ENCODE results near the gene ANKRD45.
A peak's percentile ranks its signal among the peaks of the same experiment; 100 is the strongest.
"Not testable (repeated sequence)": the region's sequence is repeated elsewhere in the genome, so short reads cannot be mapped to it uniquely, and the experiment has no call there.

ANKRD45 gene

DNA sequence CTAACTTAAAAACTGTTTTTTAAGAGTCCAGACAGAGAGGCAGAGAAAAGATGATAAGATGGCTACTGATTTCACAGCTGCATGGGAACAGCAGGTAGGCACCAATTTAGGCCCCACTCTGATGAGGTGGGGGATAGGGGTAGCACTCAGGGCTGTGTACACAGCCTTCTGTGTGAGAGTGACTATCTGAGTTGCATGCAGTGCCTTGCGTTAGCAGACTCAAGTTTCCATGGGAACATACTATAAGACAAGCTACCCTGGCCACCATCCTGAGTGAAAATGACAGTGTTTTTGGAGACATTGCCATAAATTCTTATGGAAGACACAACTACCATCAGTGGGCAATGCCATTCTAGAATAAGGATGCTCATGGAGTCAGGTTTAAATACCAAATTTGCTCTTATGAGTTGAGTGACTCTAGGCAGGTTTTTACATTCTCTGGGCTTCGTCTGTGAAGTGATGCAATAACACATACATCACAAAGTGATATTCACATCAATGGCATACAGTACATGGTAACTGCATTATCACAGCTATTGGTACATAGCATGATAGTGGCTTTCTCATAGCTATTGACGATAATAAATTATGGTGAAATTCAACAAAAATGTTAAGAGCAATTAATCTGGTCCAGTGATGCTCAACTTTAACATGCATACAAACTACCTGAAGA, 97.3 kb downstream of the ANKRD45 start:
- DNase-seq (ENCODE audit: low read depth in 2 of 2): no peak

DNA sequence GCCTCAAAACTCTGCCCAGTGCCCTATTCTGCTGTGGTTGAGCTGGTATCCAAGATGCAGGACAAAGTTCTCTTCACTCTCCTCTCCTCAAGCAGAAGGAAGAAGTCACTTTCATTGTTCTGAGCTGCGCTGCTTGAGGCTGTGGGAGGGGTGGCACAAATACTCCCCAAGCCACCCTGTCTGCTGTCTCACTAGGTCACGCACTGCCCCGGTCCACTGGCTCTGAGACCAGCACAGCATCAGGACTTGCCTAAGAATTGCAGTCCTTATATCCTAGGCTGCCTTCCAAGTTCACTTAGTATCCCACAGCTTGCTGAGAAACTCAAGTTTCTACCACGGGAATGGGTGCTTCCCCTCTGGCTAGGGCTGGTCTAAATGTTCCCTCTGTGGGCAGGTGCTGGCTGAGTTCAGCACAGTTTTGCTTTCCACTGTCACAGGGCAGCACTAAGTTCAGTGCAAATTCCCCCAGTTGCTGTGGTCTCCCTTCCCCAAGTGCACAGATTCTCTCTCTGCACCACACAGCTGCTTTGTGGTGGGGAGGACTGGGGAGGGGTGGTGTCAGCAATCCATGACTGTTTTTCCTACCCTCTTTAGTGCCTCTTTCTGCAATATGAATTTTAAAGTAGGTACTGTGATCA, 99.2 kb downstream of the ANKRD45 start:
- DNase-seq (ENCODE audit: low read depth in 2 of 2): peak in 1 of 2 donors; percentile 18

DNA sequence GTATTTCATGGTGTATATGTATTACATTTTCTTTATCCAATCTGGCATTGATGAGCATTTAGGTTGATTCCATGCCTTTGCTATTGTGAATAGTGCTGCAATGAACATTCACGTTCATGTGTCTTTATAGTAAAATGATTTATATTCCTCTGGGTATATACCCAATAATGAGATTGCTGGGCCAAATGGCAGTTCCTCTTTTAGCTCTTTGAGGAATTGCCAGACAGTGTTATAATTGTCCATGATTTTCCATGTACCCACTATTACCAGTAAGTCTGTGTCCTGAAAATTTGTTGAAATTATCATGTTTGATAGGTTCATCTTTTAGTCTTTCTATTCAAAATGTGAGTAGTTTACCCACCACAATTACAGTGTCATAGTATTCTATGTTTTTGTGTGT, 101.2 kb downstream of the ANKRD45 start:
- no peak for DNase-seq (ENCODE audit: low read depth in 2 of 2)

DNA sequence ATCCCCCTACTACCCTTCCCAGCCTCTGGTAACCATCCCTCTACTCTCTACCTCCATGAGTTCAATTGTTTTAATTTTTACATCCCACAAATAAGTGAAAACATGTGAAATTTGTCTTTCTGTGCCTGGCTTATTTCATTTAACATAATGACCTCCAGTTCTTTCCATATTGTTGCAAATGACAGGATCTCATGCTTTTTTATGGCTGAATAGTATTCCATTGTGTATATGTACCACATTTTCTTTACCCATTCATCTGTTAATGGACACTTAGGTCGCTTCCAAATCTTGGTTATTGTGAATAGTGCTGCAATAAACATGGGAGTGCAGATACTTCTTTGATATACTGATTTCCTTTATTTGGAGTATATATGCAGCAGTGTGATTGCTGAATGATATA, 105.8 kb downstream of the ANKRD45 start:
- not testable (repeated sequence) for DNase-seq (ENCODE audit: low read depth in 2 of 2)

DNA sequence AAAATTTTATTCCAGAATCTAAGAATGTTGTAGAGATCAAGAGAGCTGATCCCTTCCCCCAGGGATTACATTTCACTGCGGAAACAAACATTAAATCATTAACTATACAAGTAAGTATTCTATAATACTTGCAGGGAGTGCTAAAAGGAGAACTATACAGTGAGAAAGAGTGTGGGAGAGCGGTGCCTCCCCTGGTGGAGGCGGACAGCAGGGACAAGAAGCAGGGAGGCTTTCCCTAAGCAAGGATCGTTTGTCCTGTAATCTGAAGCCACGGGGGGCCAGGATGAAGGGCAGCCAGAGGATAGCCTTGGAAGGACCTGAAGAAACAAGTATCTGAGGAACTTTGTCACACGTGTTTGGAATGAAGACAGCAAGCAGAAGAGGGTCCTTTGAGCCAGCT, 106.8 kb downstream of the ANKRD45 start:
- DNase-seq (ENCODE audit: low read depth in 2 of 2): no peak

DNA sequence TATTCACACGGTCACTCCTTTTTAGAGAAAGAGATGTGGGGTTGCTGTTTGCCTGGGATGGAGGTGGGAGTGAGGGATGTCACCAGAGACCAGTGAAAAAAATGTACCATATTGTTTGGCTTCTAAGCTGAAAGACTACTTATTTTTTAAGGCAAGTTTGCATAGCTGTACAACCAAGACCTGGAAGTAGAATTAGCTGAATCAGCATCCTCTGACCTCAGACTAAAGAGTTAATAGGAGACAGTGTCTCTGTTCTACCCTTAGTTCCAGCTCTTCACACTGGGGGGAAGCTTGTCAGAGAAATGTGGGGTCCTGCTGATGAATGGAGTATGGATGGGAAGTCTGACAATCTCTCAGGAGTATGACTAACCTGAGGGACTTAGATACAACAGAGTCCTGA, 108.4 kb downstream of the ANKRD45 start:
- no peak for DNase-seq (ENCODE audit: low read depth in 2 of 2)

DNA sequence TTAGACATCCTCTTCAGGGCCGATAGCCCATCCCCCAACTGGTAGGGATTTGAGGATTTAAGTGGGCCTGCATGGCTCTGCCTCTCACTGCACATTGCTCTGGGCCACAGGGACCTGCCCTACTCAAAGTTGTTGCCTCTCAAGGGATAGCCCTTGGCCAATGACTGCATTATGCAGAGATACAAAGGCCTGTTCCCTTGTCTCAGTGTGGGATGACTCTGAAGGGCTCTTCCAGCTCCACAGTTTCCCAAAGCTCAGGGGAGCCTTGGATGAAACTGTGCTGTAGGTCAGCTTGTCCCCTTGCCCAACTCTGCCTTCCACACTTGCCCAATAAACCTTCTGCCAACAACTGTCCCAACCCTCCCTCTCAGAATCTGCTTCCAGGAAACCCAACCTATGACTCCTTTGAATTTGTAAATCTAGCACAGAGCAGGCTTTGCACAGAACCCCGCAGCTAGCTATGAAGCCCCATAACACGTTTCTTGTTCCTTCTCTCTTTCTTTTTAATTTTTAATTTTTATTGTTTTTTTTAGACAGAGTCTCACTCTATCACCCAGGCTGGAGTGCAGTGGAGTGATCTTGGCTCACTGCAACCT, 109.3 kb downstream of the ANKRD45 start:
- no peak for DNase-seq (ENCODE audit: low read depth in 2 of 2)

Measured in stimulated activated CD8-positive, alpha-beta memory T cell treated with anti-CD3 and anti-CD28 coated beads, Interleukin-15, amount 100 ng/mL, for 48 hours (primary cell).